ENCODE data around the gene TOPORS. TPM values are rescaled to one million over a fixed set of nuclear protein-coding genes. Genes with fewer than 3 reads are reported as not detected.
"Not testable (repeated sequence)": the region's sequence is repeated elsewhere in the genome, so short reads cannot be mapped to it uniquely, and the experiment has no call there.

TOPORS gene
- total RNA-seq, 5 donors from 2014 or later (not counting 1 experiment from before 2014, with no cell fraction given): 14.8 to 28.3 (median 16.8) TPM

DNA sequence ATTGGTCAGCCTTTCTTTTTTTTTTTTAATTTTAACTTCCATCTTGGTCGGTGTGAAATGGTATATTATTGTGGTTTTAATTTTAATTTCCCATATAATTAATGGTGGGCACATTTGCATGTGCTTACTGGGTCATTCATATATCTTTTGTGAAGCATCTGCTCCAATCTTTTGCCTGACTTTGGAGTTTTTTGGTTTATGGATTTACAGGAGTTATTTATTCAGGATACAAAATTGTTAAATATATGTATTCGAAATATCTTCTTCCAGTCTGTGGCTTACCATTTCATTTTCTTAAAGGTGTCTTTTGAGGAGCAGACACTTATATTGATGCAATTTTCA, 25.7 kb downstream of the TOPORS start:
- no peaks in the 10 kb centered on the region for H3K27me3 ChIP-seq (replicated peaks in 1 of 2; ENCODE audit: control insufficient read depth in 2 of 2, extremely low read depth in 1 of 2, insufficient read depth in 2 of 2, low read length in 1 of 2)
- peaks cover 0 to 2% of the 10 kb centered on the region in 2 donors for H3K36me3 ChIP-seq (ENCODE audit: control insufficient read depth in 2 of 2, extremely low read depth in 1 of 2, insufficient read depth in 1 of 2, low read length in 1 of 2)
- no peak for DNase-seq
- H3K9me3 ChIP-seq: no peaks in the 10 kb centered on the region
- peaks cover 16 to 17% of the 10 kb centered on the region in 2 experiments for H3K4me1 ChIP-seq (ENCODE audit: control insufficient read depth in 1 of 2, extremely low read depth in 1 of 2, insufficient read depth in 2 of 2, low read length in 2 of 2)
- peak overlapping the region; percentile 74 for H3K27ac ChIP-seq (ENCODE audit: low read length)
- H3K36me3 Mint-ChIP-seq: peaks cover 31% of the 10 kb centered on the region
- peaks cover 45 to 59% (median 52%) of the 10 kb centered on the region in 3 donors for H3K4me1 Mint-ChIP-seq
- no peaks in the 10 kb centered on the region for H3K9me3 Mint-ChIP-seq
- peak overlapping the region; percentile 87 to 98 (median 92) for H3K4me3 Mint-ChIP-seq
- H3K4me3 ChIP-seq (ENCODE audit: control insufficient read depth in 1 of 2, extremely low read depth in 1 of 2, low read length in 1 of 2): peak overlapping the region; percentile 77 to 85
- no peak for ATAC-seq (replicated peaks in 1 of 4)
- peak overlapping the region; percentile 97 to 99 for H3K27ac Mint-ChIP-seq
- CTCF ChIA-PET: interaction anchor here (0.6 to 3.2 kb wide), 24 partner anchors 13 to 1932 kb away, joined by 3 to 60 read pairs (median 5); partner anchors contain the start of genes ACO1 (in 1 of the 2), FAM219A (in 1 of the 2), NDUFB6 (in 1 of the 2) and SMIM27 (in 1 of the 2)
- POLR2A ChIA-PET: interaction anchor here (1.1 to 2.0 kb wide), 4 partner anchors 20 to 45 kb away, joined by 3 to 11 read pairs (median 5); no protein-coding TSS in a partner anchor
- WGBS (ENCODE audit: insufficient coverage): no CpG with 5 or more reads among the region's 2 CpGs
- H3K27me3 Mint-ChIP-seq: no peaks in the 10 kb centered on the region

DNA sequence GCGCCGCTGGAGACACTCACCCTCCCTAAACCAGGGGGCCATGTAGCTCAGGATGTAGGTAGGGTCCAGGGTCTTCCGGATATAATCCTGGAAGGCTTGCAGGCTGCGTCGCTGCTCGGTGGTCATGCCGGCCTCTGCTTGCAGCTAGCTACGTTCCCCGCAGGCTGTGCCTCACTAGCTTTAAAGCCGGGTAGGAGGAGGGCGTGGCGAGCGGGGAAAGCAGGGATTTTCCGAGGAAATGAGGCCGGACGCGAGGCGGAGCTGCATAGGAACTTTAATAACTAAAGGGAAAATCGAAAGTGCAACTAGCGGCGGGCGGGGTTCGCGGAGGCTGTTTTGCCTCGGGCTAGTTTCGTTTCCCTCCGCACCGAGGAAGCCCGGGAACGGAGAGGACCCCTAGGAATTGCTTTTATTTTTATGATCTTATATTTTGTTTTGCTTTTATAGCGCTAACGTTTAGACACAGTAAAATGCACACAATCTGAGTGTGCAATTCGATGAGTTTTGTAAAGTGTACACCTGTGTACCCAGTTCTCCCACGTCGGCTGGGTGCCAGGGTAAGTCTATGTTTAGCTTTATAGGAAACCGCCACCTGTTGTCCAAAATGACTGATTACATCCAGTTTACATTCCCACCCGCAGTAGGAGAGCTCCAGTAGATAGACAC, 26.2 kb downstream of the TOPORS start, which contains the start of gene RIGI:
Gene RIGI (minus strand): TSS at position 156 of the 666 bp plus-strand sequence. CDS start 30 bp downstream, at position 126.
- H3K36me3 ChIP-seq (ENCODE audit: control insufficient read depth in 2 of 2, extremely low read depth in 1 of 2, insufficient read depth in 1 of 2, low read length in 1 of 2): peaks cover 0 to 2% of the 10 kb centered on the region in 2 donors
- H3K4me1 ChIP-seq (ENCODE audit: control insufficient read depth in 1 of 2, extremely low read depth in 1 of 2, insufficient read depth in 2 of 2, low read length in 2 of 2): peaks cover 16 to 17% of the 10 kb centered on the region in 2 experiments
- H3K9me3 ChIP-seq: no peaks in the 10 kb centered on the region
- ATAC-seq (replicated peaks in 1 of 4): peak; percentile 78 to 84 (median 83)
- H3K4me3 ChIP-seq (ENCODE audit: control insufficient read depth in 1 of 2, extremely low read depth in 1 of 2, low read length in 1 of 2): peak within 1 kb of the TSS; percentile 77 to 85
- H3K27ac ChIP-seq (ENCODE audit: low read length): peak within 1 kb of the TSS; percentile 74
- H3K4me3 Mint-ChIP-seq: peak within 1 kb of the TSS; percentile 87 to 98 (median 92)
- no peaks in the 10 kb centered on the region for H3K27me3 Mint-ChIP-seq
- ChIA-PET CTCF (interaction anchor here (0.6 to 3.2 kb wide), 25 partner anchors 14 to 1932 kb away, joined by 3 to 60 read pairs (median 5); partner anchors contain the start of genes ACO1 (in 1 of the 2), FAM219A (in 1 of the 2), NDUFB6 (in 1 of the 2) and SMIM27 (in 1 of the 2)), POLR2A (interaction anchor here (0.5 to 2.0 kb wide), 10 partner anchors 14 to 1692 kb away, joined by 3 to 11 read pairs (median 4); no protein-coding TSS in a partner anchor)
- DNase-seq: peak; percentile 40 to 92 (median 76)
- H3K36me3 Mint-ChIP-seq: peaks cover 35% of the 10 kb centered on the region
- peak within 1 kb of the TSS; percentile 97 to 99 for H3K27ac Mint-ChIP-seq
- no peaks in the 10 kb centered on the region for H3K27me3 ChIP-seq (replicated peaks in 1 of 2; ENCODE audit: control insufficient read depth in 2 of 2, extremely low read depth in 1 of 2, insufficient read depth in 2 of 2, low read length in 1 of 2)
- H3K4me1 Mint-ChIP-seq: peaks cover 49 to 64% (median 57%) of the 10 kb centered on the region in 3 donors
- no peaks in the 10 kb centered on the region for H3K9me3 Mint-ChIP-seq
- 0% methylated on average over 30 of the region's 37 CpGs for WGBS (ENCODE audit: insufficient coverage)

DNA sequence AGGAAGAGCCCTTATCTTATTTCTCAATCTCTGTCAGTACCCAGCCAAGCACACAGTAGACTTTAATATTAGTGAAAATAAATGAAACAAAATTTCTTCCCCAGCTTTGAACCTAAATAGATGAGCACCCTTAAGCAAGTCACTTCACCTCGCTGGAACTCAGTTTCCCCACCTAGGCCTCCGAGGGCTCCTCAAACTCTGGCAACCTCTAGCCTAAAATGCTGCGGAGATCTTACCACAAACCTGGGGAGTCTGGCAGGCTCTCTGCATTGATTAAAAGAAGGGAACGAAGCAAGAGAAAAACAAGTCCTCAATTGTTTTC, 26.7 kb downstream of the TOPORS start:
- ATAC-seq (replicated peaks in 1 of 4) (peak in 1 of 4 experiments; percentile 27), DNase-seq (peak in 1 of 35 experiments; percentile 8)
- peak overlapping the region; percentile 97 to 99 for H3K27ac Mint-ChIP-seq
- Histone ChIP-seq H3K27me3 (replicated peaks in 1 of 2; ENCODE audit: control insufficient read depth in 2 of 2, extremely low read depth in 1 of 2, insufficient read depth in 2 of 2, low read length in 1 of 2) (no peaks in the 10 kb centered on the region), H3K36me3 (ENCODE audit: control insufficient read depth in 2 of 2, extremely low read depth in 1 of 2, insufficient read depth in 1 of 2, low read length in 1 of 2) (peaks cover 0 to 2% of the 10 kb centered on the region in 2 donors), H3K4me1 (ENCODE audit: control insufficient read depth in 1 of 2, extremely low read depth in 1 of 2, insufficient read depth in 2 of 2, low read length in 2 of 2) (peaks cover 16 to 19% of the 10 kb centered on the region in 2 experiments), H3K9me3 (no peaks in the 10 kb centered on the region), H3K27ac (ENCODE audit: low read length) (peak overlapping the region; percentile 74), H3K4me3 (ENCODE audit: control insufficient read depth in 1 of 2, extremely low read depth in 1 of 2, low read length in 1 of 2) (peak overlapping the region; percentile 77 to 85)
- WGBS (ENCODE audit: insufficient coverage): 0% methylated on average over 3 of the region's 4 CpGs
- H3K4me1 Mint-ChIP-seq: peaks cover 49 to 66% (median 57%) of the 10 kb centered on the region in 3 donors
- CTCF ChIA-PET: interaction anchor here (0.8 to 3.2 kb wide), 17 partner anchors 19 to 147 kb away, joined by 3 to 60 read pairs (median 5); partner anchors contain the start of genes ACO1 (in 1 of the 2), SMIM27 (in 1 of the 2) and TOPORS (in 1 of the 2)
- peak overlapping the region; percentile 87 to 98 (median 92) for H3K4me3 Mint-ChIP-seq
- H3K27me3 Mint-ChIP-seq: no peaks in the 10 kb centered on the region
- POLR2A ChIA-PET: interaction anchor here (0.5 to 2.0 kb wide), 10 partner anchors 15 to 1692 kb away, joined by 3 to 11 read pairs (median 4); no protein-coding TSS in a partner anchor
- peaks cover 31% of the 10 kb centered on the region for H3K36me3 Mint-ChIP-seq
- no peaks in the 10 kb centered on the region for H3K9me3 Mint-ChIP-seq

GRCh38 chr9:32524892-32525708, 27.3 kb downstream of the TOPORS start:
- CTCF ChIA-PET: interaction anchor here (0.6 to 3.2 kb wide), 14 partner anchors 20 to 939 kb away, joined by 3 to 60 read pairs (median 6); partner anchors contain the start of gene ACO1 (in 1 of the 2)
- WGBS (ENCODE audit: insufficient coverage): 29% methylated on average over 13 of the region's 22 CpGs
- Mint-ChIP-seq H3K36me3 (peaks cover 30% of the 10 kb centered on the region), H3K27ac (peak overlapping the region; percentile 97 to 99), H3K4me1 (peaks cover 49 to 70% (median 61%) of the 10 kb centered on the region in 3 donors), H3K27me3 (no peaks in the 10 kb centered on the region), H3K9me3 (no peaks in the 10 kb centered on the region), H3K4me3 (peak overlapping the region; percentile 87 to 98 (median 92))
- Histone ChIP-seq H3K27ac (ENCODE audit: low read length) (peak overlapping the region; percentile 74), H3K9me3 (no peaks in the 10 kb centered on the region), H3K27me3 (replicated peaks in 1 of 2; ENCODE audit: control insufficient read depth in 2 of 2, extremely low read depth in 1 of 2, insufficient read depth in 2 of 2, low read length in 1 of 2) (no peaks in the 10 kb centered on the region), H3K4me3 (ENCODE audit: control insufficient read depth in 1 of 2, extremely low read depth in 1 of 2, low read length in 1 of 2) (peak overlapping the region; percentile 77 to 85), H3K4me1 (ENCODE audit: control insufficient read depth in 1 of 2, extremely low read depth in 1 of 2, insufficient read depth in 2 of 2, low read length in 2 of 2) (peaks cover 16 to 20% of the 10 kb centered on the region in 2 experiments), H3K36me3 (ENCODE audit: control insufficient read depth in 2 of 2, extremely low read depth in 1 of 2, insufficient read depth in 1 of 2, low read length in 1 of 2) (peaks cover 0 to 2% of the 10 kb centered on the region in 2 donors)
- ATAC-seq (replicated peaks in 1 of 4) (peak in 2 of 4 experiments; percentile 29 to 30), DNase-seq (peak in 21 of 35 experiments; percentile 1 to 42 (median 12))
- POLR2A ChIA-PET: interaction anchor here (0.5 to 2.0 kb wide), 8 partner anchors 8 to 1693 kb away, joined by 3 to 11 read pairs (median 4); no protein-coding TSS in a partner anchor

GRCh38 chr9:32524558-32524891, 27.9 kb downstream of the TOPORS start:
- CTCF ChIA-PET: interaction anchor here (0.6 to 3.2 kb wide), 4 partner anchors 25 to 940 kb away, joined by 3 to 60 read pairs (median 18); no protein-coding TSS in a partner anchor
- ATAC-seq (replicated peaks in 1 of 4); H3K27me3 ChIP-seq (replicated peaks in 1 of 2; ENCODE audit: control insufficient read depth in 2 of 2, extremely low read depth in 1 of 2, insufficient read depth in 2 of 2, low read length in 1 of 2); H3K27ac ChIP-seq (ENCODE audit: low read length); H3K9me3 ChIP-seq; DNase-seq; H3K36me3 ChIP-seq (ENCODE audit: control insufficient read depth in 2 of 2, extremely low read depth in 1 of 2, insufficient read depth in 1 of 2, low read length in 1 of 2); H3K9me3 Mint-ChIP-seq; H3K4me3 ChIP-seq (ENCODE audit: control insufficient read depth in 1 of 2, extremely low read depth in 1 of 2, low read length in 1 of 2); H3K27me3 Mint-ChIP-seq: not testable (repeated sequence)
- Mint-ChIP-seq H3K36me3 (peaks cover 30% of the 10 kb centered on the region), H3K4me1 (peaks cover 49 to 72% (median 63%) of the 10 kb centered on the region in 3 donors), H3K27ac (peak overlapping the region; percentile 80 to 99), H3K4me3 (peak overlapping the region; percentile 87 to 98 (median 92))
- POLR2A ChIA-PET: interaction anchor here in 1 of 2 donors (0.7 kb wide), 1 partner anchor 147 kb away, joined by 7 read pairs; no protein-coding TSS in a partner anchor
- WGBS (ENCODE audit: insufficient coverage): 98% methylated on average over 8 of the region's 11 CpGs
- H3K4me1 ChIP-seq (ENCODE audit: control insufficient read depth in 1 of 2, extremely low read depth in 1 of 2, insufficient read depth in 2 of 2, low read length in 2 of 2): peaks cover 16 to 20% of the 10 kb centered on the region in 2 experiments

All from T-cell (primary cell).